Middle frontal gyrus (tissue), 1 donor: ENCODE data around the gene SLC22A31.

Experiments
- DNase-seq: peaks from one replicate; pipeline ENCODE4 v3.0.0-alpha.2; 2015; ENCODE audit warnings: low spot score; ENCODE audit errors: extremely low spot score

SLC22A31 gene

DNA sequence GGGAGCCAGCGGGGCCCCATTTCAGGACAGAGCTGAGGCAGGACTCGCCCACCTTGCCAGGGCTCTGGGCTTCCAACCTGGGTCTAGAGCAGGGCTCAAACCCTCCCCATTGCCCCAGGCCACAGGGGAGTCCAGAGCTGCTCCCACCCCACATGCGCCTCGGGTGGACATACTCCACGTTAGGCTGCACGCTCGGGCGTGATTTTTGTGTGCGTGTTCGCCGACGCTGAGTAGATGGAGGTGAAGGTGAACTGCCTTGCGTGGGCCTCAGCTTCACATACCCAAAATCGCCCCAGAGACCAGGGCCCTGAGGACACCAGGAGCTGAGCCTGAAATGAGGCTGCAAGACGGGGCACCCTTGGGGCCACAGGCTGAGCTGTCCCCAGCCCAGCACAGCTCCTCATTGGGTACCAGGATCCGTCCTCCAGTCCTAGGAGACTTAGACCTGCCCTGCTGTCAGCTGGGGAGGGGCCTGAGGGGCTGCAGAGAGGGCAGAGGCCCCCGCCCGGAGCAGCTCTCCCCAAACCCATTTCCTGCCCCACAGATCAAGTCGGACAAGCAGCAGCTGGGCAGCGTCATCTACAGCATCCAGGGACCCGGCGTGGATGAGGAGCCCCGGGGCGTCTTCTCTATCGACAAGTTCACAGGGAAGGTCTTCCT is 20.6 kb downstream of the SLC22A31 start:
- no peak for DNase-seq

DNA sequence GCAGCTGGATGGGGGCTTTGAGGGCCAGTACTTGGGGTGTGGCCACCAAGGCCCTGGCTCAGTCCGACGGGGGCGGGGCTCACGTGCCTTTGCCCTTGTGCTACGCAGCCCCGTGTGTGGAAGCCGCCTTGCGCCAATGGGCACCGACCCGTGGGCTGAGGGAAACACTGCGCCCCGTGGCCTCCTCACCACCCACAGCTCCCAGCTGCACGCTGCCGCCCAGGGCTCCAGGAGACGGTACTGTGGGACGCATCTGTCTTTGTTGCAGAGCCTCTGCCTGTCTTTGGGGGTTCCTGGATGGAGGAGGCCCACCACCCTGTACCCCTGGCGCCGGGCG is 21.2 kb downstream of the SLC22A31 start:
- no peak for DNase-seq

DNA sequence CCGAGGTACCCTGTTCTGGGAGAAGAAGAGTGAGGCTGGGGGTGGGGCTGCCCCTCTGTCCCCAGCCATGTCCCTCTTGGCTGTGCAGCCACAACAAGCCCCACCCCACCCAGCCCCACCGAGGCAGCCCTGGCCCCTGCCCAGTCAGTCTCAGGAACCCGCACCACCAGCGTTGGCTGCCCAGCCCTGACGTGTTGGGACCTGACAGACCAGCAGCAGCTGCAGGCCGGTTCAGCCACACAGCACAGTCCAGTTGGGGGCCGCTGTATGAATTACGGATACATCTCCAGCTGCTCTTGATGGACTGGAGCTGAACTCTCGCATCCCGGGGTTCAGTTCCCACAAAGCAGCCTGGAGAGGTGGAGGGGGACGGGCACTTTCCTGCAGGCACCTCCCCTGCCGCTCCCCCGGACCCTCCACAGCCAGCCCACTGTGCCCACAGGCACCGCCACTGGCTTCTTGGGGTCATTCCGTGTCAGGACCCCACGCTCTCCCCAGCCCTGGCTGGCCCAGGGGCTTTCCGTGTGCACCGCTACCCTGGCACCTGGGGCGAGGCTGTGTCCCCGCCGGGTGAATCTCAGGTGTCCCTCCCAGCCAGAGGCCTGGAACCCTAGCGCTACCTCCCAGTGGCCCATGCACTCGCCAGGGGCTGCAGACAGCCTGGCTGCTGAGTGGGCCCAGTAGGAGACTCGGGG is 21.7 kb downstream of the SLC22A31 start:
- DNase-seq = no peak

DNA sequence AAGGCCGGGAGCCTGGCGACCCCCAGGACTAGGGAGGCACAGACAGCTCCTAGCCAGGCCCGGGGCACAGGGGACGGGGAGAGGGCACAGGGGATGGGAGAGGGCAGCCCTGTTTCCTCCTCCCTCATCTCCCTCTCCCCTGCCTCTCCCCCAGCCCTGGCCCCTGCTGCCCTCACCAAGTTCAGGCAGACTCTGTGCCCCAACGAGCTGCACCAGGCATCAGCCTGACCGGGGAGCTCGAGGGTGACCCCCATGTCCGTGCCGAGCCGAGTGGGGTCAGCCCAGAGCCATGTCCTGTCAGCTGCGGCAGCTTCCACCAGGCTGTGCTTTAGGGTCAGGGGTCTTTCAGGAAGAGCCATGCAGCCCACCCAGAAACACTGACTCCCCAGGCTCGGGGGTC is 22.8 kb downstream of the SLC22A31 start:
- no peak for DNase-seq

DNA sequence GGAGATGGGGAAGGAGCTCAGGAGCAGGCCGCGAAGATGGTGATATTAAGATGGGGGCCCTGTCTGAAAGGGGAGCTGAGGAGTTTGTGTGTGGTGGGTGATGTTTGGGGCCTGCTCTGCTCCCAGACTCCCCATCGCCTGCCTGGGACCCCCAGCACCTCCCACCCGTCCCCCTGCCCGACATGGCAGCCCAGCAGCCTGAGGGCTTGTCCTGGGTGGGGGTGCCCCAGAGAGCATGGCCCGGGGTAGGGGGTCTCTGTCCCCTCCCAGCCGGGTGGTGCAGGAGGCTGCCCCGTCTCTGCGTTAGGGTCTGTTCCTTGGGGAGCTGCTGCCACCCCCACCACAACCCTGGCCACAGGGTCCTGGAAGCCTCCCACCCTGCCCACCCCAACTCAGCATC is 23.6 kb downstream of the SLC22A31 start:
- DNase-seq = no peak

DNA sequence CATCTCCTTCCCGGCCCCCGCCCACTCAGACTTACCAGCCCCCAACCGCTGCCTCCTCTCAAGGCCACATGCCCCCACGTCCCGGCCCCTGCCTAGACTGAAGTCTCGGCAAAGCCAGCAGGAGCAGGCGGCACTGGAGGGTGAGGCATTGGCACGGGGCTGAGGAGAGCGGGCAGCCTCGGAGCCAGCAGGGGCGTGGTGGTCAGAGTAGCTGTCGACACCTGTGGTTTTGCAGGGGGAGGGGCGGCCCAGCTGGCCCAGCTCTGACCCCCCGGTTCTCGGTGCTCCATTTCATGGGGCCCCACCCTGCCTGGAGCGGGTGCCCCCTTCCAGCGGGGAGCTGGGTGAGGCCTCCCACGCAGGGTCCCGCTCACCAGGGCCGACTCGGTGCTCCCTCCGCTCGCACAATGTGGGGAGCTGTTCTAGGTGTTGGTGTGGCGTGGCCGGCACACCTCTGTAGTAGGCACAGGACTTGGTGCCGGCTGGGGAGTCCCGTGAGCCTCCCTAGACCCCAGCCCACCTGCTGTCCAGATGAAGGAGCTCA is 24.1 kb downstream of the SLC22A31 start:
- DNase-seq = no peak

DNA sequence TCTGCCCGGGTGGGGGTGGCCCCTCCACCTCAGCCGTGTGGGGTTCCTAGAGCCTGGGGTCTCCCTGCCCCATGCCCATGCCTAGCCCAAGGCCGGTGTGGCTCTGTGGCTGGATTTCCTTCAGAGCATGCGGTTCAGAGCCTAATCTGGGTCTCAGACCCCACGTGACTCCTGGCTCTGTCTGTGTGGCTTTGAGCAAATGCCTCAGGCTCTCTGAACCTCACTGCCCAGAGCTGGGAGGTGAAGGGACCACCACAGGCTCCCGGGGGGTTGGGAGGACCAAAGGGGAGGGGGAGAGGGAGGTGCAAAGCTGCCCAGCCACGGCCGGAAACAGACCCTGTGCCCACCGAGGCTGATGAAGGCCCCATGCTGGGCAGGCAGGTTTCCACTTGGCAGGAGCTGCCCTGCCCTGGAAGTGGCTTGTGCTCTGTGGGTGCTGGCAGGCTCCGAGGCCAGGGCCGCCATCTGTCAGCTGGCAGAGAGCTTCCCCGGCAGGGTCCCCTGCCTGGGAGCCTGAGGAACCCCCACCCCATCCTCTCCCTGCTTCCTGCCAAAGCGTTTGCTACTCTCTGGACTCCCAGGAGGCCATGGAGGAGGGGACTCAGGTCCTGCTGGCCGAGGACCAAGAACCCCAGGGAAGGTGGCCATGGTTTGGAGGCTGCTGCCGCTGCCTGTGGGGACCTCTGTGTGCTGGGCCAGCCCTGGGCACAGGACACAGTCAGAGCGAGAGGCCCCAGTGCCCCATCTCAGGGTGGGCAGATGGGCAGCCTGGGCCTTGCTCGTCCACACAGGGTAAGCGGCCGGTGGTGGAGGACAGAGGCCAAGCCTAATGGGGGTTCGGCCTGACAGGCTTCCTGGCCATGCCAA is 24.8 kb downstream of the SLC22A31 start:
- no peak for DNase-seq

- DNase-seq = no peak
Observed at GRCh38 chr16:89174877-89175276, 25.5 kb downstream of the SLC22A31 start.

GRCh38 chr16:89174055-89174827 is 26.1 kb downstream of the SLC22A31 start:
- no peak for DNase-seq

DNA sequence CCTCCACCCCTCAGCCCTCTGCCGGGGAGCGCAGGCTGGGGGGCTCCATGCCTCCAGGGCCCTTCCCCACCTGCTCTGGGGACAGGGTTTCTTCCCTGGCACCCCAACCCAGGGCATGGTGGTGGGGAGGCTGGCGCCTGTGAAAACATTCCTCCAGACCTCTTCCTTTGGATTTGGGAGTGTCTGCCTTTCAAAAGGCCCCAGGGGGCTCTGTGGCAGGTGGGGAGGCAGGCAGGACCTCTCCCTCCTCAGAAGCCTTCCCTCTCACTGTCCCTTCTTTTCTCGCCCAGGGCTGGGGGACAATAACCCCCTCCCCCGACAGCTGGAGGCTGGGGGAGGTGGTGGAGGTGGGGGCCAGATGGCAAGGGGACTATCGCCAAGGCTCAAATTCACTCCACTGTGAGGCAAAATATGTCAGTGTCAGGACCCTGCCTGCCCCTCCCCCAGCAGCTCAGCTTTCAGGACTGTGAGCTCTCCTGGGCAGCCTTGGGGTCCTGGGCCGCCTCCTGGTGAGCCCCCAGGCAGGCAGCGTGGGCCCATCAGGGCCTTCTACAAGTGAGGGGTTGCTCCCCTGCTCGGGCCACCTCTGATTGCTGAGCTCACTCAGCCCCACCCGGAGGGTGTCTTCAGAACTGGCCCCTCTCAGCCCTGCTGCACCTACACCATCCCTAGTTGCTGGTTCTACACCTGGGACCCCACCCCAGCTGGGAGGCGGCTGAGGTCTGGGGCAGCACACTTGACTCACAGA is 27.0 kb downstream of the SLC22A31 start:
- DNase-seq = no peak

DNA sequence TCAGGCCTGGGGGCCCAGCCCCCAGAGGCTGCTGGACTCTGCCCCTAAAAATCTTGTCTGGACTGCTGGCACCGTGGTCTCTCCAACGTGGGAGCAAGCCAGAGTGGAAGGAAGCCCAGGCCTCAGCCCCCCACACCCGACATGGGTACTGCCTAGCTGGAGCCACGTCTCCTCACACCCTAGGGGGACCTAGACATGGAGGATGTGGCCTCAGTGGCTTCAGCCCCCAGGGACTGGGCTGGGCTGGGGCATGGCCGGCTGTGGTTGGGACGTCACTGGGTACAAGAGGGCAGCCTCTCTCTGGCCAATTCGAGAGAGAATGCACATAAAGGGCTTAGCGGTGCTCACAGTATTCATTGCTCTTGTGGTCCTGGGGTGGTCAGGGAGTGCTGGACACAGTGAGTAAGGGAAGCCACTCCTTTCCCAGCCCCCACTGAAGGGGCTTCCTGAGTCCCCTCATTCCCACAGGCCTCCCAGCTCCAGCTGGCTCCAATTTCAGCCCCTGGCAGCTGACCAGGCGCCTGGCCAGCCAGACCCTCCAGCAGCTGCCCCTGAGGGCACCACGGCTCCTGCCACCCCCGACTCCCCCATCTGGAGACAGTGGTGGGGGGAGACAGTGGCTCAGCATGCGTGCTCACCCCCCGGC is 27.7 kb downstream of the SLC22A31 start:
- DNase-seq = no peak

DNA sequence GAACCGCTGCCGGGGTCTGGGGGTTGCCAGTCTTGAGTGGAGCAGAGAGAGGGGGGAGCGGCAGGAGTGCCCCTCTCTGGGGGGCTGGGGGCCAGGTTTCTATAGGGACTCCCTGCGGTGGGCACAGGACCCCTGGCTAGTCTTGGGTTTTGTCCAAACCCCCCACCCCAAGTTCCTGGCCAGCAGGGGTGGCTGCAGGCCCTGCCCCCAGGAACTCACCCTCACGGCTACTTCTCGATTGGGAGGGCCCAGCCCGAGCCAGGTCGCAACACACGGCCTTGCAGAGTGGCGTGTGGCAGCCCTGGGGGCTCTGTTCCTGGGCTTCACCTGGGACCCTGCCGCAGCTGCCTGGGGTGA is 28.2 kb downstream of the SLC22A31 start:
- DNase-seq = no peak

DNA sequence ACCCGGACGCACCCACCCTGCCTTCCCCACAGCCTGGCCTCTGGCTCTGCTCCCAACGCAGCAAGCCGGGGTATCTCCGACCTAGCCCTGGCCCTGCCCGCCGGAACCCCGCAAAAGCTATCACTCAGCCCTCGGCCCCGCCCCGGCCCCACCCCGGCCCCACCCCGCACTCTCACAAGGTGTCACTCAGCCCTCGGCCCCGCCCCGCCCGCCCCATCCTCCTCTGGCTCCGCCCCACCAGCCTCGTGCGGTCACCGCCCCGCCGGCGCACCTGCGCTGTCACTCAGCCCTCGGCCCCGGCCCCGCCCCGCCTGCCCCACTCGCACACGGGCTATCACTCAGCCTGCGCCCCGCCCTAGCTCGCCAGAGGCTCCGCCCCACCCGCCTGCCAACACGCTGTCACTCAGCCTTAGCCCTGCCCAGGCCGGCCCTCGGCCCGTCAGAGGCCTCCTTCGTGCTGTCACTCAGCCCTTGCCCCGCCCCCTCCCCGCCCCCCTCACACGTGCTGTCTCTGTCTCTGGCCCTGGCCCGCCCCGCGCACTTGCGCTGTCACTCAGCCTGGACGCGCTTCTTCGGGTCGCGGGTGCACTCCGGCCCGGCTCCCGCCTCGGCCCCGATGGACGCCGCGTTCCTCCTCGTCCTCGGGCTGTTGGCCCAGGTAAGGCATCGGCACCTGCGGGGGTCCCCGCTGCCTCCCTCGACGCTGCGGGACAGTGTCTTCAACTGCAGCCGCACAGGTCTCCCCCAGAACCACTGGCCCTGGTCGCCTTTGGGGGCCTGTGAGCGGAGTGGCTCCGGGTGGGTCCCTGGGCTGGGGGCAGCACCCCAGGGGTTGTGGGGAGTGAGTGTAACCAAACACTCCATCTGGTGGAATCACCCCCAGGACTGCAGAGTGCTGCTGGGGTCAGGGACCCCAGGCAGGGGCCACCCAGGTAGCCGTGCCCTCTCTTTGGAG is 28.8 kb downstream of the SLC22A31 start, which contains the start of gene CDH15:
CDH15 (plus strand) TSS at position 533 of the 955 bp plus-strand sequence; CDS start at position 617, 84 bp downstream.
- DNase-seq = peak; percentile 56

- no peak for DNase-seq
Observed at GRCh38 chr16:89170346-89171215, 29.8 kb downstream of the SLC22A31 start.

- DNase-seq = no peak
Observed at GRCh38 chr16:89169778-89170177, 30.6 kb downstream of the SLC22A31 start.

- DNase-seq = no peak
Observed at GRCh38 chr16:89168381-89169189, 31.8 kb downstream of the SLC22A31 start.

DNA sequence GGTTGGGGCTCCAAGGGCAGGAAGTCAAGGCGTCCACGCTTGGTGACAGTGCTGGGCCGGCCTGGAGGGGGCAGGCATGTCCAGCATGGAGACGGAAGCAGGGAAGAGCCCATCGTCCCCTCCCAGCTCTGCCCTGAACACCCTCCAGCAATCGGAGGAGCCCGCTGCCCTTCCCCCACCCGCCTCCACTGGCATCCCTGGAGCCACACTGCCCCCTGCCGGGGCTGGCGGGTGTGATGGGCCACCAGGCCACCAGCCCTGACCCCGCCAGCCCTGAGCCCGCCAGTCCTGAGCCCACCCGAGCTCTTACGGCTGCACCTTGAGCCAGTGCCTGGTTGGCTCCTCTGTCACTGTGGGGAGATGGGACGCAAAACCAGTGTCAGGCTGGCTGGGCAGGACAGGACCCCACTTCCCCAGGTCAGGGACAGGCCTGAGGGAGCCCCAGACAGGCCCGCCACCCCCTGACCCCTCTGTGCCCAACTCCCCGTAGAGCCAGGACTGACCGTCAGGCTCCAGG is 32.9 kb downstream of the SLC22A31 start:
- peak; percentile 7 for DNase-seq
